Heart left ventricle (tissue), 13 donors: ENCODE data around the gene C7orf25.

Experiments used
- CTCF ChIP-seq, 12 donors: fragments of 200-600 bp; sonication (generic) in 4 of 12; IDR thresholded peaks; one replicate each; pipeline versions ENCODE4 v1.5.0 to v1.8.0; 2018 to 2022; ENCODE audit warnings: antibody characterized with exemption in 12 of 12, mild to moderate bottlenecking in 5 of 12
- POLR2A ChIP-seq, 2 donors: fragments of 450-650 bp; IDR thresholded peaks; one replicate each; pipeline ENCODE4 v1.6.1; 2017; ENCODE audit warnings: antibody characterized with exemption in 2 of 2, mild to moderate bottlenecking in 2 of 2, moderate library complexity in 2 of 2
- donor health status: ischemic (EF 13 %, LVEDD 7.1; RV severe dilation, severe dysfunction).
- donor health status: DM: no; HTN: yes; CAD: no.
- donor health status: DM: no; HTN: no; CAD: no.
- donor health status: ischemic (EF 25% LVEDD 6.9; RV normal size, moderate dysfunction).
- donor health status: ischemic (EF 25% LVEDD 5.7; RV mildly dilated, moderate dysfunction).
- donor health status: ischemic (EF 35%, LVEDD 5.7; RV mildly dilated, moderate dysfunction).
- donor health status: nonischemic (EF 11% LVEDD 7.7; RV severe dilation, severe dysfunction).
- donor health status: DM: yes; HTN: yes; CAD: no.
- donor health status: PGD.
- donor health status: ischemic (EF 29% LVEDD 5.4; RV normal size, mild dysfunction).
- donor health status: nonischemic (EF 23%, LVEDD 6.1; RV moderate dilation, normal function).

DNA sequence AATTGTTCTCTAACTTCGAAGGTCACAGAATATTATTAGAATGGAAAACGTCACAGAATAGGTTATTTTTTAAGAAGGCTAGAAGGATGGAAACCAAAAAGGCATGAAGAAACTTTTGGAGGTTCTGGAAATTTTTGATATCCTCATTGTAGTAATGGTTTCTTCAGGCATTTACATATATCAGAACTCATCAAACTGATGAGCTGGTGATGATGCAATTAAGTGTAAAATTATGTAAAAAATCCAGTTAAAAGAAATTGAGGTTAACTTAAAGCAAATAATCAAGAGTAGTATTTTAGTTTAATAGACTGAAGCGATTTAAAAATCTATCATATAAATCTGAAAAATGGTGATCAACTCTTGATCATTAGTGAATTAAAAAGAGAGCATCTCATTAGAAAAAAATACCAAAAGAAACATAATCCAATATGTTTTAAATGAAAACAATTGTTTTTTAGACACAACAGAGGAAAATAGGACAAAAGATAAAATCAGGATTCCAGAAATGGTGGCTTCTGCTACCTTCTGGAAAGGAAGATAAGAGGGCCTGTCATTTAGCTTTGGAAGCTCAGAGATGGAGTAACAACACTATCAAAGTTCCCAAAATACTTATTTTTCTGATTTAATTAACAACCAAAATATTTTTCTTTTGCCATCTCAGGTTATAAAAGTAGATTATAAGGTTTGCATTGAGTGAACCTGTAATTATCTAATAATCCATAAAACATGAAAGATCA is 10.3 kb upstream of the C7orf25 start:
- TF ChIP-seq CTCF (IDR thresholded peaks at IDR 0.05) (no peak), POLR2A (IDR thresholded peaks at IDR 0.05) (no peak)
